ENCODE measurements around the gene SMARCAD1.

The SMARCAD1 gene

GRCh38 chr4:94235825-94236224 lies 28.2 kb downstream of the SMARCAD1 start:
- Histone ChIP-seq H3K9me3 (ENCODE audit: control insufficient read depth, low read depth, low read length) (no peaks in the 10 kb centered on the region), H3K4me1 (ENCODE audit: control insufficient read depth, low read depth, low read length) (no peaks in the 10 kb centered on the region), H3K4me3 (ENCODE audit: low read length) (no peak overlapping the region), H3K36me3 (ENCODE audit: control insufficient read depth, low read depth, low read length) (peaks cover 78% of the 10 kb centered on the region), H3K9ac (ENCODE audit: low read length) (no peak overlapping the region), H3K27ac (ENCODE audit: low read length) (no peak overlapping the region), H3K27me3 (ENCODE audit: control insufficient read depth, insufficient read depth, low read length) (no peaks in the 10 kb centered on the region)

- H3K4me1 ChIP-seq (ENCODE audit: control insufficient read depth, low read depth, low read length), result no peaks in the 10 kb centered on the region
- no peak overlapping the region for H3K27ac ChIP-seq (ENCODE audit: low read length)
- peaks cover 77% of the 10 kb centered on the region for H3K36me3 ChIP-seq (ENCODE audit: control insufficient read depth, low read depth, low read length)
- H3K9ac ChIP-seq (ENCODE audit: low read length), result no peak overlapping the region
- no peaks in the 10 kb centered on the region for H3K27me3 ChIP-seq (ENCODE audit: control insufficient read depth, insufficient read depth, low read length)
- no peak overlapping the region for H3K4me3 ChIP-seq (ENCODE audit: low read length)
- no peaks in the 10 kb centered on the region for H3K9me3 ChIP-seq (ENCODE audit: control insufficient read depth, low read depth, low read length)
Observed at GRCh38 chr4:94237271-94237670, 29.6 kb downstream of the SMARCAD1 start.

- H3K27ac ChIP-seq (ENCODE audit: low read length), result no peak overlapping the region
- H3K4me1 ChIP-seq (ENCODE audit: control insufficient read depth, low read depth, low read length), result no peaks in the 10 kb centered on the region
- H3K36me3 ChIP-seq (ENCODE audit: control insufficient read depth, low read depth, low read length), result peaks cover 86% of the 10 kb centered on the region
- H3K9ac ChIP-seq (ENCODE audit: low read length), result no peak overlapping the region
- no peaks in the 10 kb centered on the region for H3K9me3 ChIP-seq (ENCODE audit: control insufficient read depth, low read depth, low read length)
- no peak overlapping the region for H3K4me3 ChIP-seq (ENCODE audit: low read length)
- H3K27me3 ChIP-seq (ENCODE audit: control insufficient read depth, insufficient read depth, low read length), result no peaks in the 10 kb centered on the region
Observed at GRCh38 chr4:94238160-94238559, 30.5 kb downstream of the SMARCAD1 start.

- Histone ChIP-seq H3K4me3 (ENCODE audit: low read length) (no peak overlapping the region), H3K9me3 (ENCODE audit: control insufficient read depth, low read depth, low read length) (no peaks in the 10 kb centered on the region), H3K27ac (ENCODE audit: low read length) (no peak overlapping the region), H3K4me1 (ENCODE audit: control insufficient read depth, low read depth, low read length) (no peaks in the 10 kb centered on the region), H3K9ac (ENCODE audit: low read length) (no peak overlapping the region), H3K27me3 (ENCODE audit: control insufficient read depth, insufficient read depth, low read length) (no peaks in the 10 kb centered on the region), H3K36me3 (ENCODE audit: control insufficient read depth, low read depth, low read length) (peaks cover 86% of the 10 kb centered on the region)
Observed at GRCh38 chr4:94240384-94240783, 32.7 kb downstream of the SMARCAD1 start.

GRCh38 chr4:94244087-94244828 lies 36.6 kb downstream of the SMARCAD1 start:
- Histone ChIP-seq H3K36me3 (ENCODE audit: control insufficient read depth, low read depth, low read length) (peaks cover 81% of the 10 kb centered on the region), H3K9ac (ENCODE audit: low read length) (no peak overlapping the region), H3K27ac (ENCODE audit: low read length) (no peak overlapping the region), H3K4me1 (ENCODE audit: control insufficient read depth, low read depth, low read length) (no peaks in the 10 kb centered on the region), H3K27me3 (ENCODE audit: control insufficient read depth, insufficient read depth, low read length) (no peaks in the 10 kb centered on the region), H3K4me3 (ENCODE audit: low read length) (no peak overlapping the region), H3K9me3 (ENCODE audit: control insufficient read depth, low read depth, low read length) (no peaks in the 10 kb centered on the region)

- Histone ChIP-seq H3K27me3 (ENCODE audit: control insufficient read depth, insufficient read depth, low read length) (no peaks in the 10 kb centered on the region), H3K4me1 (ENCODE audit: control insufficient read depth, low read depth, low read length) (no peaks in the 10 kb centered on the region), H3K27ac (ENCODE audit: low read length) (no peak overlapping the region), H3K9me3 (ENCODE audit: control insufficient read depth, low read depth, low read length) (no peaks in the 10 kb centered on the region), H3K36me3 (ENCODE audit: control insufficient read depth, low read depth, low read length) (peaks cover 82% of the 10 kb centered on the region), H3K9ac (ENCODE audit: low read length) (no peak overlapping the region), H3K4me3 (ENCODE audit: low read length) (no peak overlapping the region)
Observed at GRCh38 chr4:94244829-94245185, 37.1 kb downstream of the SMARCAD1 start.

- no peaks in the 10 kb centered on the region for H3K9me3 ChIP-seq (ENCODE audit: control insufficient read depth, low read depth, low read length)
- H3K4me3 ChIP-seq (ENCODE audit: low read length), result no peak overlapping the region
- H3K27me3 ChIP-seq (ENCODE audit: control insufficient read depth, insufficient read depth, low read length), result no peaks in the 10 kb centered on the region
- no peaks in the 10 kb centered on the region for H3K4me1 ChIP-seq (ENCODE audit: control insufficient read depth, low read depth, low read length)
- H3K27ac ChIP-seq (ENCODE audit: low read length), result no peak overlapping the region
- H3K36me3 ChIP-seq (ENCODE audit: control insufficient read depth, low read depth, low read length), result peaks cover 62% of the 10 kb centered on the region
- no peak overlapping the region for H3K9ac ChIP-seq (ENCODE audit: low read length)
Observed at GRCh38 chr4:94251094-94251493, 43.4 kb downstream of the SMARCAD1 start.

GRCh38 chr4:94253036-94253435 lies 45.4 kb downstream of the SMARCAD1 start:
- H3K4me3 ChIP-seq (ENCODE audit: low read length), result no peak overlapping the region
- H3K9me3 ChIP-seq (ENCODE audit: control insufficient read depth, low read depth, low read length), result no peaks in the 10 kb centered on the region
- H3K27me3 ChIP-seq (ENCODE audit: control insufficient read depth, insufficient read depth, low read length), result no peaks in the 10 kb centered on the region
- H3K36me3 ChIP-seq (ENCODE audit: control insufficient read depth, low read depth, low read length), result peaks cover 53% of the 10 kb centered on the region
- H3K4me1 ChIP-seq (ENCODE audit: control insufficient read depth, low read depth, low read length), result no peaks in the 10 kb centered on the region
- no peak overlapping the region for H3K27ac ChIP-seq (ENCODE audit: low read length)
- no peak overlapping the region for H3K9ac ChIP-seq (ENCODE audit: low read length)

- no peak overlapping the region for H3K4me3 ChIP-seq (ENCODE audit: low read length)
- no peaks in the 10 kb centered on the region for H3K4me1 ChIP-seq (ENCODE audit: control insufficient read depth, low read depth, low read length)
- H3K9me3 ChIP-seq (ENCODE audit: control insufficient read depth, low read depth, low read length), result no peaks in the 10 kb centered on the region
- no peaks in the 10 kb centered on the region for H3K27me3 ChIP-seq (ENCODE audit: control insufficient read depth, insufficient read depth, low read length)
- H3K9ac ChIP-seq (ENCODE audit: low read length), result no peak overlapping the region
- peaks cover 37% of the 10 kb centered on the region for H3K36me3 ChIP-seq (ENCODE audit: control insufficient read depth, low read depth, low read length)
- no peak overlapping the region for H3K27ac ChIP-seq (ENCODE audit: low read length)
Observed at GRCh38 chr4:94256144-94256783, 48.6 kb downstream of the SMARCAD1 start.

- no peak overlapping the region for H3K4me3 ChIP-seq (ENCODE audit: low read length)
- H3K27ac ChIP-seq (ENCODE audit: low read length), result no peak overlapping the region
- no peak overlapping the region for H3K9ac ChIP-seq (ENCODE audit: low read length)
- no peaks in the 10 kb centered on the region for H3K9me3 ChIP-seq (ENCODE audit: control insufficient read depth, low read depth, low read length)
- H3K4me1 ChIP-seq (ENCODE audit: control insufficient read depth, low read depth, low read length), result no peaks in the 10 kb centered on the region
- H3K36me3 ChIP-seq (ENCODE audit: control insufficient read depth, low read depth, low read length), result peaks cover 35% of the 10 kb centered on the region
- H3K27me3 ChIP-seq (ENCODE audit: control insufficient read depth, insufficient read depth, low read length), result no peaks in the 10 kb centered on the region
Observed at GRCh38 chr4:94256828-94257227, 49.2 kb downstream of the SMARCAD1 start.

- H3K27me3 ChIP-seq (ENCODE audit: control insufficient read depth, insufficient read depth, low read length), result no peaks in the 10 kb centered on the region
- no peaks in the 10 kb centered on the region for H3K4me1 ChIP-seq (ENCODE audit: control insufficient read depth, low read depth, low read length)
- H3K4me3 ChIP-seq (ENCODE audit: low read length), result no peak overlapping the region
- H3K36me3 ChIP-seq (ENCODE audit: control insufficient read depth, low read depth, low read length), result peaks cover 37% of the 10 kb centered on the region
- H3K9me3 ChIP-seq (ENCODE audit: control insufficient read depth, low read depth, low read length), result no peaks in the 10 kb centered on the region
- no peak overlapping the region for H3K9ac ChIP-seq (ENCODE audit: low read length)
- H3K27ac ChIP-seq (ENCODE audit: low read length), result no peak overlapping the region
Observed at GRCh38 chr4:94262163-94263016, 54.7 kb downstream of the SMARCAD1 start.

Measured in iPS-18a (cell line).